Breast epithelium (tissue), 3 donors: ENCODE data around the gene SH3BGRL2.

ENCODE experiments used
- CTCF ChIP-seq, 3 donors: fragments of 450-650 bp; IDR thresholded peaks; one replicate each; pipeline ENCODE4 v1.5.1; 2016 to 2017; ENCODE audit warnings: antibody characterized with exemption in 3 of 3, mild to moderate bottlenecking in 3 of 3, moderate library complexity in 3 of 3
- POLR2A ChIP-seq: fragments of 450-650 bp; IDR thresholded peaks from one replicate; pipeline ENCODE4 v1.6.1; 2016; ENCODE audit warnings: antibody characterized with exemption, mild to moderate bottlenecking, moderate library complexity
- POLR2AphosphoS5 ChIP-seq, 3 donors: sonication (generic); formaldehyde crosslinking; IDR thresholded peaks; one replicate each; pipeline ENCODE4 v1.6.1; 2017; ENCODE audit warnings: antibody characterized with exemption in 3 of 3

- TF ChIP-seq CTCF (IDR thresholded peaks at IDR 0.05) = no peak
- no peak for TF ChIP-seq POLR2A
- TF ChIP-seq POLR2AphosphoS5 (IDR thresholded peaks at IDR 0.05) = no peak
Measured at GRCh38 chr6:79666634-79667033, 35.5 kb downstream of the SH3BGRL2 start.
